Hepatic stellate cell (primary cell): ENCODE measurements around the gene SELPLG.
A peak's percentile ranks its signal among the peaks of the same experiment; 100 is the strongest.
"Not testable (repeated sequence)": the region's sequence is repeated elsewhere in the genome, so short reads cannot be mapped to it uniquely, and the experiment has no call there.

Experiments used
- DNase-seq: peaks from one replicate; pipeline ENCODE4 v3.0.0; 2011; ENCODE audit warnings: low spot score

The SELPLG gene

DNA sequence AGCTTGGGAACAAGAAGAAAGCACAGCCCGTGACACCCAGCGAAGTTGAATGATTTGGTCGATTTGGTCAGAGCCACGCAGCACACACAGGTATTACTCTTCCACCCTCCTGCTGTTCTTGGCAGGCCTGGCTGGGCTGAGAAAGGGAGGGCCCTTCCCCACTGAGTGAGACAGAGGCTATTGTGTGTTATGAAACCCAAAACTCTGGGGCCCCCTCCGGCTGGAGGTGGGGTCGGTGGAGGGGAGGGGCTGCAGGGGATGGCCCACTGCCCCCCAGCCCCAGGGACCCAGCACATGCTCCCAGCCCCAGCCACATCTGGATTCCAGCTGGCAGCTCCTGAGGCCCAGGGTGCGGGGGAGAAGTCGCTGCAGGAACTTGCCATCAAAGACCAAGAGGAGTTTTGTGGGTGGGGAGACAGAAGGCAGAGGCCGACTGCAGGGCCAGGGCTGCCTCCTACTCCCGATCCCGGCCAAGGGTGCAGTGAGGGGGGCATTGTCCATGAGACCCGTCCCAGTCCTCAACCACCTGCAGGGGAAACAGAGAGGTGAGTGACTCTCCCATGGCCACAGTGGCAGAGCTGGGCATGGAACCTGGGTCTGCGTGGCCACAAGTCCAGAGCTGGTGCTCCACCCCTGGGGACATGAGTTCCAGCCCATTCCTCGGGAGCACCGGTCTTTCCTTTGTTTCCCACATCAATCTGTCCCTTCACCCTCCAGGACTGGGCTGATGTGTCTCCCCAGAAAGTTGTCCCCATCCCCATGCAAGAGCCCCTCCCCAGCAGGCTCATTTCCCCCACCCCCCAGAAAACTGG is 44.5 kb downstream of the SELPLG start:
- no peak for DNase-seq

- no peak for DNase-seq
Observed at GRCh38 chr12:108587826-108588225, 45.9 kb downstream of the SELPLG start.

GRCh38 chr12:108586306-108586705 is 47.4 kb downstream of the SELPLG start:
- DNase-seq = no peak

DNA sequence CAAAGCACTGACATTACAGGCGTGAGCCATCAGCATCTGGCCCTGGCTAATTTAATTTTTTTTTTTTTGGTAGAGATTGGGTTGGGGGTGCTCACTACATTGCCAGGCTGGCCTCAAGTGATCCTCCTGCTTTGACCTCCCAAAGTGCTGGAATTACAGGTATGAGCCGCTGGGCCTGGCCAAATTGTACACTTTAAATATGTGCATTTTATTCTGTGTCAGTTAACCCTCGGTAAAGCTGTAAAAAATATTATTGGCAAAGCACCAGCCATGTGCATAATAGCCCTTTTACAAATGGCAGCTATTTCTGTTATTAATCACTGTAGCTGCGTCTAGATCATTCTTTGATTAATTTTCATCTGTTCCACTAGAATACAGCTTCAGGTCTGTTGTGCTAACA is 47.8 kb downstream of the SELPLG start:
- no peak for DNase-seq

DNA sequence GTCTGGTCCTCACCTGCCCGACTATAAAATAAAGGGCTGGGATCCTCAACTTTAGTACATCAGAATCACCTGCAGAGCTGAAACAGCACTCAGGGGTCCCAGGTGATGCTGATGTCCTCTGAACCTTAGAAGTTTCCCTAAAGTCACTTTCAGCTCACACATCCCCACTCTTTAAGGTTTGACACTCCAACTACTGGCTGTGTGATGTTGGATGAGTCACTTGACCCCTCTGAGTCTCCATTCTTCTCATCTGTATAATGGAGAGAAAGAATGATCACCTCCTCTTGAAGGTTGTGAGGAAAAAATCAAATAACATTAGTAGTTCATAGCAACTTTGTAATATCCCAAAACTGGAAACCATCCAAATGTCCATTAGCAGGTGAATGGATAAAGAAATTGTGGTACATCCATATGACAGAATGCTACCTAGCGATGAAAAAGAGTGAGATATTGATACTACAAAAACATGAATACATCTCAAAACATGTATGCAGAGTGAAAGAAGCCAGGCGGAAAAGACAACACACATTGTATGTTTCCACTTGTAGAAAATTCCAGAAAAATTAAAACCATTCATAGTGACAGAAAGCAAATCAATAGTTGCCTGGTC is 49.1 kb downstream of the SELPLG start:
- no peak for DNase-seq

- DNase-seq = no peak
Observed at GRCh38 chr12:108583991-108584390, 49.7 kb downstream of the SELPLG start.

DNA sequence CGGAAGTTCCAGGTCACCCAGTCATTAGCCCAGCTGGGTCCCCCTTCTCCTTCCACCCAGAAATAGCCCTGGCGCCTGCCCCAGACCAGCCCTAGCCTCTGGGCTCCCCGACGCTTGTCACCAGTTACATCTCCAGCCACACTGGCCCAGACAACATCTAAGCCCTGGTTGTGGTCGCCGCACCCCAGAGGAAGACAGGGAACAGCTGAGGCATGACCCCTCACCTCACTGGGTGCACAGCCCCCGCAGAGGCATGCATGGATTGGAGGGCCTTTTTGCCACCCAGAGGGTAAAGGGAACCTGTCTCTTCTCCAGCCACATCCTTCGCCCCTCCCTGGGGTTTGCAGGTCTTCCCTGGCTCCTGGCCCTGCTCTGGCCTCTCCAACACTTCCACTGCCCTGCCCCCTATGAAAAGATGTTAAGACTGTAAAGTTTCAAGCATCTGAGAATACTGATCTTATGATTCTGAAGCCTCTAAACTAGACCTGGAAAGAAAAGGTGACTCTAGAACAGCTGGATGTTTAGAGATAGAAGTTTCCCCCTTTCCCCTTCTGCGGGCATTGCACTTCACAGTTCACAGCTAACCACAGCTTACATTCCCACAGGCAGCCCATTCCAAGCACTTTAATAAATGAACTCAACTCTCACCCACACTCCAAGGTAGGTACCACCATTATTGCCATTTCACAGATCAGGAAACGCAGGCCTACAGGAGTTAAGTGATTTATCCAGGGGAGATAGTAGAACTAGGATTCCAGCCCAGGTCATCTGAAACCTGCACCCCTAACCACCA is 50.5 kb downstream of the SELPLG start:
- no peak for DNase-seq

- DNase-seq = no peak
Observed at GRCh38 chr12:108582509-108582908, 51.2 kb downstream of the SELPLG start.

- DNase-seq = no peak
Observed at GRCh38 chr12:108581311-108582227, 52.1 kb downstream of the SELPLG start.

- DNase-seq = peak; percentile 42
Observed at GRCh38 chr12:108580531-108580930, 53.2 kb downstream of the SELPLG start.

DNA sequence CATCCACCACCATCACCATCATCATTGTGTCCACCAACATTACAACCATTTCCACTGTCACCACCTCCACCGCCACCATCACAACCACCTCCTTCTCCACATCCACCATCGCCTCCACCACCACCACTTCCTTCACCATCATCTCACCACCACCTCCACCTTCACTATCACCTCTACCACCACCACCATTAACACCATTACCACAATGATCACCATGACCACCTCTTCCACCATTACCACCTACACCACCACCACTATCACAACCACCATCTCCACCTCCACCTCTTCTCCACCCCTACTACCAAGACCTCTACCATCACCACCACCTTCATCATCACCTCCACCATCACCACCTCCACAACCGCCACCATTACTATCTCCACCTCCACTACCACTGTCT is 54.9 kb downstream of the SELPLG start:
- no peak for DNase-seq

GRCh38 chr12:108578264-108578663 is 55.4 kb downstream of the SELPLG start:
- no peak for DNase-seq

GRCh38 chr12:108577458-108577857 is 56.2 kb downstream of the SELPLG start:
- no peak for DNase-seq

DNA sequence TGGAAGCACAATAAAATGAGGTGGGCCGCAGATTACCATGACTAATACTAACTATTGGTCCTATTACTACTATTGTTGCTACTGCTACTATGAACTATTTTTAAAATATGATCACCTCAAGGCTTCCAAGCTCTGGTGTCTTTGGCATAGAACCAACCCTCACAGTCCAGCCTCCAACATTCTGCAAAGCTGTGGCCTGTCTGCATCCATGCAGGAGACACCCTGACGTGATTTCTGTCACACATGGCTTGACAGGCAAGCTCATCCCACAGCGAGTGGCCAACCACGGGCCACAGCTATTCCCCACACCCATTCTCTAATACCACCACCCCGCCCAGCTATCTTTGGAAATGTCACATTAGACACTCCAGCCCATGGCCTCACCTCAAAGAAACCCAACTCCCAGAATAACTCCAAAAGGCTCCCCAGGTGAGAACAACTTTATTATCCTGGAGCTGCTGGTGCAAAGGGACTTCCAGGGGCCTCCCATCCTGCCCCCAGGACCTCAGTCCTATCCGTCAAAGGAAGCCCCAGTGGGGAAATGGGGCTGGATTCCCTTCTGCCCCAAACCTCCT is 56.9 kb downstream of the SELPLG start:
- no peak for DNase-seq

DNA sequence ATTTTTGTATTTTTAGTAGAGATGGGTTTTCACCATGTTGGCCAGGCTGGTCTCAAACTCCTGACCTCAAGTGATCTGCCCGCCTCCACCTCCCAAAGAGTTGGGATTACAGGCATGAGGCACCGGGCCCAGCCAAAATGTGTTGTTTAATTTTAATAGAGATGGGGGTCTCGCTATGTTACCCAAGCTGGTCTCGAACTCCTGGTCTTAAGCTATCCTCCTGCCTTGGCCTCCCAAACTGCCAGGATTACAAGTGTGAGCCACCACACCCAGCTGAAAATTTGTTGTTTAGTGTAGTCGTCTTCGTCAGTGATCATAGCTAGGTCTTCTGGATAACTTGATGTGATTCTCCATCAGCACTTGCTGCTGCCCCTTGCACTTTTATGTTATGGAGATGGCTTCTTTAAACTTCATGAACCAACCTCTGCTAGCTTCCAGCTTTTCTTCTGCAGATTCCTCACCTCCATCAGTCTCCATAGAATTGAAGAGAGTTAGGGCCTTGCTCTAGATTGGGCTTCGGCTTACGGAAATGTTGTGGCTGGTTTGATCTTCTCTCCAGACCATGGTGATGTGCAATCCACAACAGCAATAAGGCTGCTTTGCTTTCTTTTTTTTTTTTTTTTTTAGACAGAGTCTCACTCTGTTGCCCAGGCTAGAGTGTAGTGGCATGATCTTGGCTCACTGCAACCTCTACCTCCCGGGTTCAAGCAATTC is 58.3 kb downstream of the SELPLG start:
- DNase-seq = no peak

DNA sequence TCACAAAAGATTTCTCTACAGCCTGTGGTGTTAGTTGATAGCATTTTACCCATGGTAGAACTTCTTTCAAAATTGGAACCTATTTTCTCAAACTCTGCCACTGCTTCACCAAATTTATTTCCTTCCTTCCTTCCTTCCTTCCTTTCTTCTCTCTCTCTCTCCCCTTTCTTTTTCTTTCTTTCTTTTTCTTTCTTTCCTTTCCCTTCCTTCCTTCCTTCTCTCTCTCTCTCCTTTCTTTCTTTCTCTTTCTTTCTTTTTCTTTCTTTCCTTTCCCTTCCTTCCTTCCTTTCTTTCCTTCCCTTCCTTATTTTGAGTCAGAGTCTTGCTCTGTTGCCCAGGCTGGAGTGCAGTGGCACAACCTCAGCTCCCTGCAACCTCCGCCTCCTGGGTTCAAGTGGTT is 59.4 kb downstream of the SELPLG start:
- not testable (repeated sequence) for DNase-seq

DNA sequence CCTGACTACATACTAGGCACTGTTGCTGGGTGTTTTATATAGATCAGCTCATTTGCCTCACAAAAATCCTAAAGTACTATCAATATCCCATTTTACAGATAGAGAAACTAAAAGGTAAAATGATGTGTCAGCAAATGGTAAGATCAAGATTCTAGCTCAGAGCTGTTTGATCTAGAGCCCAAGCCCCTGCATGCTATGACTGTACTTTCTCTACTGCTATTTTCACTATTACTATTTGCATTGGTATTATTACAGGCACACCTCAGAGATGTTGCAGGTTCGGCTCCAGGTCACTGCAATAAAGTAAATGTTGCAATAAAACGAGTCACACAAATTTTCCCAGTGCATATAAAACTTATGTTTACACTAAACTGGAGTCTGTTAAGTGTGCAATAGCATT is 60.4 kb downstream of the SELPLG start:
- DNase-seq = no peak

GRCh38 chr12:108572166-108572790 is 61.4 kb downstream of the SELPLG start:
- DNase-seq = no peak
